ENCODE measurements around the gene A3GALT2. TPM values are rescaled to one million over a fixed set of nuclear protein-coding genes. Genes with fewer than 3 reads are reported as not detected.

Gene A3GALT2
- polyA plus RNA-seq, 1 donor from 2014 or later: 0.35 TPM

- no peaks in the 10 kb centered on the region for H3K9me3 ChIP-seq (ENCODE audit: low read length)
- H3K4me2 ChIP-seq (ENCODE audit: low read length): no peak overlapping the region
- no peaks in the 10 kb centered on the region for H3K9me2 ChIP-seq (ENCODE audit: insufficient read depth, low read length)
- peaks cover 5% of the 10 kb centered on the region for H4K20me1 ChIP-seq (ENCODE audit: insufficient read depth)
- H3K4me3 ChIP-seq (ENCODE audit: low read length): peak overlapping the region; percentile 24
- TF ChIP-seq TAF1 (IDR thresholded peaks at IDR 0.05; ENCODE audit: low read depth) (no peak), POLR2AphosphoS5 (IDR thresholded peaks at IDR 0.05) (no peak), MXI1 (conservative IDR thresholded peaks at IDR 0.05; ENCODE audit: poor library complexity, severe bottlenecking) (no peak), EP300 (conservative IDR thresholded peaks at IDR 0.05; ENCODE audit: poor library complexity, severe bottlenecking) (no peak), SMC3 (conservative IDR thresholded peaks at IDR 0.05; ENCODE audit: poor library complexity) (no peak), RAD21 (conservative IDR thresholded peaks at IDR 0.05) (no peak), EZH2 (IDR thresholded peaks at IDR 0.05; ENCODE audit: borderline replicate concordance, insufficient read depth, low read length, poor library complexity, severe bottlenecking) (no peak), REST (IDR thresholded peaks at IDR 0.05; ENCODE audit: borderline replicate concordance) (no peak), CTCF (IDR thresholded peaks at IDR 0.05; ENCODE audit: poor library complexity, severe bottlenecking) (no peak)
- H3F3A ChIP-seq (ENCODE audit: insufficient read depth, low read length, poor library complexity, severe bottlenecking): no peaks in the 10 kb centered on the region
- H3K27me3 ChIP-seq (ENCODE audit: insufficient read depth, low read depth, low read length): no peaks in the 10 kb centered on the region
- H3K36me3 ChIP-seq (ENCODE audit: insufficient read depth, low read length): peaks cover 4% of the 10 kb centered on the region
- no peak overlapping the region for H3K9ac ChIP-seq (ENCODE audit: low read length)
- H3K27ac ChIP-seq (ENCODE audit: low read length): no peak overlapping the region
- no peak overlapping the region for H2AFZ ChIP-seq (ENCODE audit: low read depth, low read length)
- H3K79me2 ChIP-seq (replicated peaks; ENCODE audit: insufficient read depth, low read length): peaks cover 75% of the 10 kb centered on the region
Measured at GRCh38 chr1:33260439-33260838, 60.5 kb downstream of the A3GALT2 start.

GRCh38 chr1:33259879-33260278, 61.0 kb downstream of the A3GALT2 start:
- Histone ChIP-seq H3K9ac (ENCODE audit: low read length) (no peak overlapping the region), H3K4me3 (ENCODE audit: low read length) (no peak overlapping the region), H3F3A (ENCODE audit: insufficient read depth, low read length, poor library complexity, severe bottlenecking) (no peaks in the 10 kb centered on the region), H3K4me2 (ENCODE audit: low read length) (no peak overlapping the region), H2AFZ (ENCODE audit: low read depth, low read length) (no peak overlapping the region), H3K27ac (ENCODE audit: low read length) (no peak overlapping the region), H3K27me3 (ENCODE audit: insufficient read depth, low read depth, low read length) (no peaks in the 10 kb centered on the region), H3K36me3 (ENCODE audit: insufficient read depth, low read length) (peaks cover 4% of the 10 kb centered on the region), H3K9me2 (ENCODE audit: insufficient read depth, low read length) (no peaks in the 10 kb centered on the region), H3K9me3 (ENCODE audit: low read length) (no peaks in the 10 kb centered on the region), H3K79me2 (replicated peaks; ENCODE audit: insufficient read depth, low read length) (peaks cover 72% of the 10 kb centered on the region), H4K20me1 (ENCODE audit: insufficient read depth) (peaks cover 5% of the 10 kb centered on the region)
- no peak for TF ChIP-seq CTCF (IDR thresholded peaks at IDR 0.05; ENCODE audit: poor library complexity, severe bottlenecking)
- TF ChIP-seq POLR2AphosphoS5 (IDR thresholded peaks at IDR 0.05): no peak
- TF ChIP-seq EP300 (conservative IDR thresholded peaks at IDR 0.05; ENCODE audit: poor library complexity, severe bottlenecking): no peak
